HUES64 (cell line): ENCODE data around the gene MGARP.

Experiments used
- H3K27ac ChIP-seq: 2 replicates; pipeline ENCODE4 v1.7.0; 2013; ENCODE audit warnings: low read depth, low read length, inconsistent platforms
- H3K27me3 ChIP-seq: 2 replicates; pipeline ENCODE4 v1.6.1; 2013; ENCODE audit warnings: mild to moderate bottlenecking, low read length; ENCODE audit not compliant: insufficient read depth
- H3K36me3 ChIP-seq: 2 replicates; pipeline ENCODE4 v1.6.1; 2013; ENCODE audit warnings: mild to moderate bottlenecking, low read length; ENCODE audit not compliant: insufficient read depth
- H3K4me1 ChIP-seq: 2 replicates; pipeline ENCODE4 v1.6.1; 2013; ENCODE audit warnings: mild to moderate bottlenecking, low read length, moderate library complexity; ENCODE audit not compliant: insufficient read depth
- H3K4me3 ChIP-seq: 2 replicates; pipeline ENCODE4 v1.5.1; 2013; ENCODE audit warnings: mild to moderate bottlenecking, low read length, moderate library complexity
- H3K9ac ChIP-seq: 2 replicates; pipeline ENCODE4 v1.6.1; 2013; ENCODE audit warnings: mild to moderate bottlenecking, low read depth, low read length
- H3K9me3 ChIP-seq: 2 replicates; pipeline ENCODE4 v1.6.1; 2013; ENCODE audit warnings: low read depth, low read length; ENCODE audit not compliant: insufficient read depth
- WGBS: fragments of 150-250, 120-280 bp; methylation state at CpG from one replicate; pipeline ENCODE4 v1.1.7; 2013; ENCODE audit warnings: missing lambda C conversion rate; 5-methylcytosine and 5-hydroxymethylcytosine counted together

Gene MGARP

GRCh38 chr4:139243448-139244365 is 36.3 kb downstream of the MGARP start:
- H3K27ac ChIP-seq, result no peak overlapping the region

GRCh38 chr4:139242511-139243051 is 37.4 kb downstream of the MGARP start:
- Histone ChIP-seq H3K27me3 (no peaks in the 10 kb centered on the region), H3K4me3 (no peak overlapping the region), H3K9me3 (peaks cover 10% of the 10 kb centered on the region; the same call in 1 of the 2 replicates), H3K4me1 (peaks cover 19% of the 10 kb centered on the region), H3K9ac (no peak overlapping the region), H3K27ac (no peak overlapping the region), H3K36me3 (no peaks in the 10 kb centered on the region)
- WGBS, result 95% methylated on average over 2 of the region's 2 CpGs

More at GRCh38 chr4:139243448-139244365, 36.3 kb downstream of the MGARP start:
- 93% methylated on average over 11 of the region's 12 CpGs for whole genome bisulfite sequencing
- Histone ChIP-seq H3K9me3 (peaks cover 9% of the 10 kb centered on the region; the same call in 1 of the 2 replicates), H3K36me3 (no peaks in the 10 kb centered on the region), H3K4me3 (no peak overlapping the region), H3K9ac (no peak overlapping the region), H3K27me3 (no peaks in the 10 kb centered on the region), H3K4me1 (peaks cover 19% of the 10 kb centered on the region)

- 91% methylated on average over 12 of the region's 12 CpGs for WGBS
- H3K9ac ChIP-seq, result peak overlapping the region; percentile 36; the same call in 1 of the 2 replicates
- H3K27me3 ChIP-seq, result no peaks in the 10 kb centered on the region
- H3K9me3 ChIP-seq, result peaks cover 10% of the 10 kb centered on the region; the same call in 1 of the 2 replicates
- H3K36me3 ChIP-seq, result no peaks in the 10 kb centered on the region
- H3K4me3 ChIP-seq, result no peak overlapping the region
- peaks cover 19% of the 10 kb centered on the region for H3K4me1 ChIP-seq
- H3K27ac ChIP-seq, result peak overlapping the region; percentile 63; the same call in 1 of the 2 replicates
Measured at GRCh38 chr4:139241784-139242151, 38.3 kb downstream of the MGARP start.

- WGBS, result 42% methylated on average over 11 of the region's 11 CpGs
- no peak overlapping the region for H3K4me3 ChIP-seq
- peaks cover 19% of the 10 kb centered on the region for H3K4me1 ChIP-seq
Measured at GRCh38 chr4:139241086-139241783, 38.8 kb downstream of the MGARP start.

GRCh38 chr4:139239127-139239772 is 40.8 kb downstream of the MGARP start:
- peaks cover 24% of the 10 kb centered on the region for H3K4me1 ChIP-seq
- no peaks in the 10 kb centered on the region for H3K36me3 ChIP-seq
- peaks cover 10% of the 10 kb centered on the region; the same call in 1 of the 2 replicates for H3K9me3 ChIP-seq
- H3K9ac ChIP-seq, result no peak overlapping the region
- H3K4me3 ChIP-seq, result no peak overlapping the region
- WGBS, result 94% methylated on average over 6 of the region's 7 CpGs
- H3K27ac ChIP-seq, result no peak overlapping the region
- no peaks in the 10 kb centered on the region for H3K27me3 ChIP-seq

More at GRCh38 chr4:139241086-139241783, 38.8 kb downstream of the MGARP start:
- no peaks in the 10 kb centered on the region for H3K36me3 ChIP-seq
- H3K27me3 ChIP-seq, result no peaks in the 10 kb centered on the region
- peak overlapping the region; percentile 63; the same call in 1 of the 2 replicates for H3K27ac ChIP-seq
- peaks cover 10% of the 10 kb centered on the region; the same call in 1 of the 2 replicates for H3K9me3 ChIP-seq
- peak overlapping the region; percentile 36; the same call in 1 of the 2 replicates for H3K9ac ChIP-seq

GRCh38 chr4:139234253-139234652 is 45.8 kb downstream of the MGARP start:
- Histone ChIP-seq H3K27ac (no peak overlapping the region), H3K4me1 (peaks cover 9% of the 10 kb centered on the region), H3K4me3 (no peak overlapping the region), H3K9ac (no peak overlapping the region), H3K27me3 (no peaks in the 10 kb centered on the region), H3K9me3 (peaks cover 7% of the 10 kb centered on the region; the same call in 1 of the 2 replicates), H3K36me3 (no peaks in the 10 kb centered on the region)
- WGBS, result 66% methylated on average over 3 of the region's 3 CpGs

- no peak overlapping the region; the same call in 1 of the 2 replicates for H3K27ac ChIP-seq
- H3K4me3 ChIP-seq, result no peak overlapping the region
- H3K27me3 ChIP-seq, result no peaks in the 10 kb centered on the region
- no peaks in the 10 kb centered on the region for H3K9me3 ChIP-seq
- H3K36me3 ChIP-seq, result no peaks in the 10 kb centered on the region
- H3K4me1 ChIP-seq, result peaks cover 8% of the 10 kb centered on the region
- WGBS, result 80% methylated on average over 1 of the region's 3 CpGs
- no peak overlapping the region for H3K9ac ChIP-seq
Measured at GRCh38 chr4:139229534-139230039, 50.4 kb downstream of the MGARP start.

GRCh38 chr4:139227729-139228404 is 52.2 kb downstream of the MGARP start:
- Histone ChIP-seq H3K4me3 (no peak overlapping the region), H3K27ac (no peak overlapping the region), H3K9me3 (no peaks in the 10 kb centered on the region), H3K27me3 (no peaks in the 10 kb centered on the region), H3K9ac (no peak overlapping the region), H3K36me3 (no peaks in the 10 kb centered on the region), H3K4me1 (no peaks in the 10 kb centered on the region; the same call in 1 of the 2 replicates)
- 97% methylated on average over 1 of the region's 2 CpGs for WGBS

GRCh38 chr4:139223682-139224317 is 56.2 kb downstream of the MGARP start:
- Histone ChIP-seq H3K36me3 (no peaks in the 10 kb centered on the region), H3K27me3 (no peaks in the 10 kb centered on the region), H3K9me3 (no peaks in the 10 kb centered on the region), H3K9ac (no peak overlapping the region), H3K27ac (no peak overlapping the region), H3K4me3 (no peak overlapping the region), H3K4me1 (no peaks in the 10 kb centered on the region)
- WGBS, result 90% methylated on average over 2 of the region's 2 CpGs

- H3K36me3 ChIP-seq, result no peaks in the 10 kb centered on the region
- no peaks in the 10 kb centered on the region for H3K27me3 ChIP-seq
- H3K4me3 ChIP-seq, result no peak overlapping the region
- no peak overlapping the region for H3K9ac ChIP-seq
- H3K27ac ChIP-seq, result no peak overlapping the region
- H3K9me3 ChIP-seq, result no peaks in the 10 kb centered on the region
- 94% methylated on average over 4 of the region's 5 CpGs for WGBS
- H3K4me1 ChIP-seq, result no peaks in the 10 kb centered on the region
Measured at GRCh38 chr4:139222215-139222614, 57.8 kb downstream of the MGARP start.
